ENCODE results near the gene NOCT.

DNA sequence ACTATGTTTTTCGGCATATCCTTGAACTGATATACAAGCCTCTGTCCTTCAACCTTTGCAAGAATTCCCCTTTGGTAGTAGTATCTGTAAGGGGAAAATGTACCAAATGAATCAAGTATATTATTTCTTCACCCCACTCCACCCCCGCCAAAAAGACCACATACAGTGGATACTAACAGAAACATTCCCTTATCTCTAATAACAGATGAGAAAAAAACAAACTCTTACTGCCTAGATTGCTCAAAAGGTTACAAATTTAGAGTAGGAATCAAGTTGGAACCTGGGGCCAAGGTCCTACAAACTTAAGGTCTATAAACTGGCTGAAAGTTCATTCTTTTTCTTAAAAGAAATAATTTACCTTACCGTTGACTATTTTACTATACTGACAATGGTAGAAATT is 45.0 kb downstream of the NOCT start:
- no peak for TF ChIP-seq POLR2A (IDR thresholded peaks at IDR 0.05; ENCODE audit: low read length)
- TF ChIP-seq GATA1 (IDR thresholded peaks at IDR 0.05; ENCODE audit: low read depth, low read length), result no peak

Measured in erythroblast (primary cell).